ENCODE data around the gene DNAJC15. TPM values are rescaled to one million over a fixed set of nuclear protein-coding genes. Genes with fewer than 3 reads are reported as not detected.
"Not testable (repeated sequence)": the region's sequence is repeated elsewhere in the genome, so short reads cannot be mapped to it uniquely, and the experiment has no call there.

DNAJC15 gene
- total RNA-seq, 2 donors from 2014 or later, result 1.4 to 8.2 TPM

GRCh38 chr13:43044720-43045301 is 21.4 kb downstream of the DNAJC15 start:
- H3K4me1 ChIP-seq (replicated peaks), result no peaks in the 10 kb centered on the region
- DNase-seq (ENCODE audit: low spot score), result no peak
- WGBS, result 96% methylated on average over 5 of the region's 5 CpGs
- no peak overlapping the region for H3K27ac ChIP-seq
- intact Hi-C loops (cut with DNase I), result no loop called here
- no peak overlapping the region for H3K4me3 ChIP-seq
- H3K9me3 ChIP-seq, result no peaks in the 10 kb centered on the region
- TF ChIP-seq CTCF (IDR thresholded peaks at IDR 0.05) (no peak), POLR2A (IDR thresholded peaks at IDR 0.05) (no peak), POLR2AphosphoS5 (IDR thresholded peaks at IDR 0.05) (no peak)
- no peaks in the 10 kb centered on the region for H3K36me3 ChIP-seq
- no peaks in the 10 kb centered on the region for H3K27me3 ChIP-seq (replicated peaks; ENCODE audit: insufficient read depth)

GRCh38 chr13:43045302-43045773 is 22.0 kb downstream of the DNAJC15 start:
- intact Hi-C loops (cut with DNase I); H3K9me3 ChIP-seq; H3K36me3 ChIP-seq; H3K4me3 ChIP-seq; H3K27me3 ChIP-seq (replicated peaks; ENCODE audit: insufficient read depth); H3K27ac ChIP-seq; H3K4me1 ChIP-seq (replicated peaks): not testable (repeated sequence)
- WGBS, result 48% methylated on average over 10 of the region's 10 CpGs
- DNase-seq (ENCODE audit: low spot score), result peak; percentile 50
- peak; percentile 15 for TF ChIP-seq POLR2AphosphoS5 (IDR thresholded peaks at IDR 0.05)

- no peak overlapping the region for H3K27ac ChIP-seq
- intact Hi-C loops (cut with DNase I), result no loop called here
- no peak overlapping the region for H3K4me3 ChIP-seq
- no peaks in the 10 kb centered on the region for H3K36me3 ChIP-seq
- WGBS, result 92% methylated on average over 6 of the region's 6 CpGs
- H3K9me3 ChIP-seq, result no peaks in the 10 kb centered on the region
- H3K4me1 ChIP-seq (replicated peaks), result no peaks in the 10 kb centered on the region
- H3K27me3 ChIP-seq (replicated peaks; ENCODE audit: insufficient read depth), result no peaks in the 10 kb centered on the region
- TF ChIP-seq CTCF (IDR thresholded peaks at IDR 0.05), result no peak
- TF ChIP-seq POLR2A (IDR thresholded peaks at IDR 0.05), result no peak
- no peak for TF ChIP-seq POLR2AphosphoS5 (IDR thresholded peaks at IDR 0.05)
- no peak for DNase-seq (ENCODE audit: low spot score)
These were observed 22.9 kb downstream of the DNAJC15 start for GRCh38 chr13:43046259-43046658.

- Histone ChIP-seq H3K4me3 (peak overlapping the region; percentile 17 to 27), H3K36me3 (no peaks in the 10 kb centered on the region), H3K27me3 (replicated peaks; ENCODE audit: insufficient read depth) (no peaks in the 10 kb centered on the region), H3K9me3 (no peaks in the 10 kb centered on the region), H3K4me1 (replicated peaks) (no peaks in the 10 kb centered on the region), H3K27ac (peak overlapping the region; percentile 69 to 72)
- WGBS, result 3% methylated on average over 13 of the region's 13 CpGs
- DNase-seq (ENCODE audit: low spot score), result peak; percentile 18
- intact Hi-C loops (cut with DNase I), result no loop called here
- TF ChIP-seq POLR2A (IDR thresholded peaks at IDR 0.05) (no peak), POLR2AphosphoS5 (IDR thresholded peaks at IDR 0.05) (no peak), CTCF (IDR thresholded peaks at IDR 0.05) (no peak)
These were observed 31.7 kb downstream of the DNAJC15 start for GRCh38 chr13:43054803-43055802.

- Histone ChIP-seq H3K4me3 (no peak overlapping the region), H3K4me1 (replicated peaks) (no peaks in the 10 kb centered on the region), H3K27ac (no peak overlapping the region), H3K36me3 (no peaks in the 10 kb centered on the region), H3K9me3 (no peaks in the 10 kb centered on the region), H3K27me3 (replicated peaks; ENCODE audit: insufficient read depth) (no peaks in the 10 kb centered on the region)
- intact Hi-C loops (cut with DNase I), result no loop called here
- TF ChIP-seq CTCF (IDR thresholded peaks at IDR 0.05) (no peak), POLR2AphosphoS5 (IDR thresholded peaks at IDR 0.05) (no peak), POLR2A (IDR thresholded peaks at IDR 0.05) (no peak)
- 68% methylated on average over 3 of the region's 3 CpGs for WGBS
- no peak for DNase-seq (ENCODE audit: low spot score)
These were observed 34.4 kb downstream of the DNAJC15 start for GRCh38 chr13:43057653-43058317.
